HepG2 (cell line): ENCODE results near the gene TPGS1. TPM values are rescaled to one million over a fixed set of nuclear protein-coding genes. Genes with fewer than 3 reads are reported as not detected.

Source experiments
- CSRNP1 ChIP-seq: sonication (generic); formaldehyde crosslinking; IDR thresholded peaks from 2 replicates; pipeline ENCODE4 v1.8.1; 2023; ENCODE audit warnings: mild to moderate bottlenecking, missing genetic modification reagents
- CSRNP2 ChIP-seq: sonication (generic); formaldehyde crosslinking; conservative IDR thresholded peaks from 2 replicates; pipeline ENCODE4 v1.8.0; 2022; ENCODE audit warnings: low read depth, missing genetic modification reagents
- HMGXB3 ChIP-seq: sonication (generic); formaldehyde crosslinking; IDR thresholded peaks from 2 replicates; pipeline ENCODE4 v1.4.0; 2020; ENCODE audit warnings: missing genetic modification reagents, borderline replicate concordance
- NPAS2 ChIP-seq: sonication (generic); formaldehyde crosslinking; IDR thresholded peaks from 2 replicates; pipeline ENCODE4 v1.8.0; 2022; ENCODE audit warnings: mild to moderate bottlenecking, missing genetic modification reagents, borderline replicate concordance
- REPIN1 ChIP-seq: sonication (generic); formaldehyde crosslinking; IDR thresholded peaks from 2 replicates; pipeline ENCODE4 v1.8.0; 2022; ENCODE audit warnings: missing genetic modification reagents, low read depth, mild to moderate bottlenecking, borderline replicate concordance
- RFX5 ChIP-seq: IDR thresholded peaks from 2 replicates; pipeline ENCODE4 v1.6.1; 2011; ENCODE audit warnings: low read depth, low read length, improper control_type of control experiment
- SCMH1 ChIP-seq: sonication (generic); formaldehyde crosslinking; IDR thresholded peaks from 2 replicates; pipeline ENCODE4 v1.9.0; 2021; ENCODE audit warnings: missing genetic modification reagents, mild to moderate bottlenecking, borderline replicate concordance
- TAF1 ChIP-seq: sonication (generic); formaldehyde crosslinking; IDR thresholded peaks from 2 replicates; pipeline ENCODE4 v1.4.0; 2020; ENCODE audit warnings: missing genetic modification reagents
- WIZ ChIP-seq: sonication (generic); formaldehyde crosslinking; IDR thresholded peaks from 2 replicates; pipeline ENCODE4 v1.5.1; 2020; ENCODE audit warnings: mild to moderate bottlenecking, missing genetic modification reagents
- ZBTB4 ChIP-seq: sonication (generic); formaldehyde crosslinking; IDR thresholded peaks from 2 replicates; pipeline ENCODE4 v1.4.0; 2020; ENCODE audit warnings: missing genetic modification reagents, mild to moderate bottlenecking, borderline replicate concordance
- ZGPAT ChIP-seq: IDR thresholded peaks from 2 replicates; pipeline ENCODE4 v1.6.1; 2016; ENCODE audit warnings: mild to moderate bottlenecking
- ZNF414 ChIP-seq: sonication (generic); formaldehyde crosslinking; IDR thresholded peaks from 2 replicates; pipeline ENCODE4 v1.5.0; 2020; ENCODE audit warnings: missing genetic modification reagents
- ZNF567 ChIP-seq: sonication (generic); formaldehyde crosslinking; IDR thresholded peaks from 2 replicates; pipeline ENCODE4 v1.8.1; 2023; ENCODE audit warnings: mild to moderate bottlenecking, missing genetic modification reagents, borderline replicate concordance
- ZNF720 ChIP-seq: sonication (generic); formaldehyde crosslinking; IDR thresholded peaks from 2 replicates; pipeline ENCODE4 v1.4.0; 2020; ENCODE audit warnings: missing genetic modification reagents
- ZNF776 ChIP-seq: sonication (generic); formaldehyde crosslinking; IDR thresholded peaks from 2 replicates; pipeline ENCODE4 v1.4.0; 2020; ENCODE audit warnings: mild to moderate bottlenecking, missing genetic modification reagents
- polyA plus RNA-seq, 8 experiments: library from polyadenylated mRNA; depleted of rRNA in 3 of 8; stranded (reverse) in 7 of 8; unstranded in 1 of 8; fragments of >200 nt; fragmentation: Illumina TruSeq in 4 of 8; extraction: Trizol in 4 of 8; gene quantifications; 2 replicates each; pipeline versions ENCODE4 v1.2.1 to v1.2.3, GENCODE V29; 2011 to 2016; ENCODE audit warnings: low read depth in 4 of 8, missing spikeins in 1 of 8, mixed read lengths in 1 of 8; ENCODE audit not compliant: insufficient read depth in 1 of 8
- total RNA-seq, 5 experiments: library from RNA; depleted of rRNA; stranded (reverse); fragments of >200 nt; fragmentation: Illumina TruSeq; extraction: Trizol; gene quantifications; 2 replicates each; pipeline ENCODE4 v1.2.3, GENCODE V29; 2016; ENCODE audit warnings: low read depth in 1 of 5

Gene TPGS1
- total and polyA plus RNA-seq, 2 of the 13 experiments (the other 11 are each of a cell fraction or from before 2014, with no cell fraction given), result 1.1 to 6.2 TPM

- TF ChIP-seq WIZ (CRISPR knock-in tag) (no peak), CSRNP1 (CRISPR knock-in tag) (no peak; the same call in 1 of the 2 replicates), REPIN1 (CRISPR knock-in tag) (no peak), RFX5 (no peak), SCMH1 (CRISPR knock-in tag) (no peak), ZNF414 (CRISPR knock-in tag) (no peak), ZNF567 (CRISPR knock-in tag) (no peak), NPAS2 (CRISPR knock-in tag) (no peak), ZGPAT (CRISPR knock-in tag) (peak; percentile 65; the same call in 1 of the 2 replicates), TAF1 (CRISPR knock-in tag) (peak; percentile 47; the same call in 1 of the 2 replicates), ZNF720 (CRISPR knock-in tag) (no peak), ZNF776 (CRISPR knock-in tag) (no peak), HMGXB3 (CRISPR knock-in tag) (no peak), CSRNP2 (CRISPR knock-in tag) (no peak), ZBTB4 (no peak; the same call in 1 of the 2 replicates)
Measured at GRCh38 chr19:491146-491741, 16.1 kb upstream of the TPGS1 start (continued).
